ENCODE results near the gene CCDC197. TPM values are rescaled to one million over a fixed set of nuclear protein-coding genes. Genes with fewer than 3 reads are reported as not detected.

CCDC197 gene
- total and polyA plus RNA-seq, 9 donors: not detected

DNA sequence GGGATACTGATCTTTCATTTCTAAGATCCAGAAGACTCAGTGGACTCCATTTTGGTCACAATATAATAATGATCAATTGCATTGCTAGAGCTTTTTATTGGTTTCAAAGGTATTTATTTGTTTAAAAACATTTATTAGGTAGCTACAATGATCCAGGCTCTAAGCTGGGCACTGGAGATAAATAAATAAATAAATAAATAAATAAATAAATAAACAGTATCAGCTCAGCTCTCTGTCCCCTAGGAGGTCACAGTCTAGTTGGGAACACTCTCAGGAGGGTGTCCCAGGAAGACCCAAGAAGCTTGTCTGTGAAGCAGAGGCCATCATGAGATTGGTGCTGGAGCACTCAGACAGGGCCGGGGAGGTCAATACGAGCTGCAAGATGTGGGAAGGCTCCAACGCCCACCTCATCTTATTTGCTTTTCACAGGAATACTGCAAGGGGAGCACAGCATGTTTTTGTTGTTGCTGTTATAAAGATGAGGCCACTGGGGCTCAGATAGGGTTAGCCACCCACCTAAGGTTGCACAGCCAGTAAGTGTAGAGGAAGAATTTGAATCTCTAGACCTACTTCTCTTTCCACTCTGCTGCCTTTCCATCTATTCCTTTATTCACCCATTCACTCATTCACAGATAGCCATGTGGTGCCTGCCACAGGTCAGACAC lies 36.2 kb upstream of the CCDC197 start:
- Histone ChIP-seq H3K4me1 (ENCODE audit: insufficient read depth) (no peaks in the 10 kb centered on the region), H3K36me3 (no peaks in the 10 kb centered on the region), H3K27ac (no peak overlapping the region), H3K4me3 (no peak overlapping the region), H3K27me3 (no peaks in the 10 kb centered on the region), H3K9me3 (no peaks in the 10 kb centered on the region)
- TF ChIP-seq EP300 (IDR thresholded peaks at IDR 0.05) (no peak), POLR2A (IDR thresholded peaks at IDR 0.05) (no peak)
- TF ChIP-seq, protein P1, sequence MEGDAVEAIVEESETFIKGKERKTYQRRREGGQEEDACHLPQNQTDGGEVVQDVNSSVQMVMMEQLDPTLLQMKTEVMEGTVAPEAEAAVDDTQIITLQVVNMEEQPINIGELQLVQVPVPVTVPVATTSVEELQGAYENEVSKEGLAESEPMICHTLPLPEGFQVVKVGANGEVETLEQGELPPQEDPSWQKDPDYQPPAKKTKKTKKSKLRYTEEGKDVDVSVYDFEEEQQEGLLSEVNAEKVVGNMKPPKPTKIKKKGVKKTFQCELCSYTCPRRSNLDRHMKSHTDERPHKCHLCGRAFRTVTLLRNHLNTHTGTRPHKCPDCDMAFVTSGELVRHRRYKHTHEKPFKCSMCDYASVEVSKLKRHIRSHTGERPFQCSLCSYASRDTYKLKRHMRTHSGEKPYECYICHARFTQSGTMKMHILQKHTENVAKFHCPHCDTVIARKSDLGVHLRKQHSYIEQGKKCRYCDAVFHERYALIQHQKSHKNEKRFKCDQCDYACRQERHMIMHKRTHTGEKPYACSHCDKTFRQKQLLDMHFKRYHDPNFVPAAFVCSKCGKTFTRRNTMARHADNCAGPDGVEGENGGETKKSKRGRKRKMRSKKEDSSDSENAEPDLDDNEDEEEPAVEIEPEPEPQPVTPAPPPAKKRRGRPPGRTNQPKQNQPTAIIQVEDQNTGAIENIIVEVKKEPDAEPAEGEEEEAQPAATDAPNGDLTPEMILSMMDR (IDR thresholded peaks at IDR 0.05): no peak
- intact Hi-C loops (cut with DNase I): no loop called here
- 81 to 87% (median 84%) methylated on average over 3 of the region's 3 CpGs for WGBS, 3 donors
- DNase-seq: no peak

DNA sequence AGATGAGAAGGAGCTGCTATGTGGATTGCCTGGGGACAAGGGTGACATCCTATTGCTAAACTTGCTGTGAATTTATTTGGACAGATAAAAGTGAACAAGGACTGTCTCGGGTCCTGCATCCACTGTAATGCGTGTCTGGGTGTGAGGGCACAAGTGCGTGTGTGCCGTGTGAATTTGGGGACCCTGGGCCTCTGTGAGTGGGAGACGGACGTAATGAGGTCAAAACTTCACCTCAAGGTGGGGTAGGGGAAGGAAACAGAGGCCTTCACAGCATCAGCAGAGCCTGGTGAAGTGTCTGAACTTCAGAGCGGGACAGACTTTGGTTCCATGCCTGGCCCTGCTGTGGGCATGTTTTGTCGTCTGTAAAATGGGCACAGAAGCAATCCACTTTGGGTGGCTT lies 35.5 kb upstream of the CCDC197 start:
- no peak overlapping the region for H3K27ac ChIP-seq
- 92 to 94% (median 94%) methylated on average over 8 of the region's 8 CpGs for WGBS, 3 donors
- H3K27me3 ChIP-seq: no peaks in the 10 kb centered on the region
- intact Hi-C loops (cut with DNase I): no loop called here
- no peaks in the 10 kb centered on the region for H3K9me3 ChIP-seq
- no peak overlapping the region for H3K4me3 ChIP-seq
- no peak for TF ChIP-seq POLR2A (IDR thresholded peaks at IDR 0.05)
- TF ChIP-seq, protein P1 (IDR thresholded peaks at IDR 0.05): no peak
- TF ChIP-seq EP300 (IDR thresholded peaks at IDR 0.05): no peak
- DNase-seq: no peak
- H3K4me1 ChIP-seq (ENCODE audit: insufficient read depth): no peaks in the 10 kb centered on the region
- H3K36me3 ChIP-seq: no peaks in the 10 kb centered on the region

DNA sequence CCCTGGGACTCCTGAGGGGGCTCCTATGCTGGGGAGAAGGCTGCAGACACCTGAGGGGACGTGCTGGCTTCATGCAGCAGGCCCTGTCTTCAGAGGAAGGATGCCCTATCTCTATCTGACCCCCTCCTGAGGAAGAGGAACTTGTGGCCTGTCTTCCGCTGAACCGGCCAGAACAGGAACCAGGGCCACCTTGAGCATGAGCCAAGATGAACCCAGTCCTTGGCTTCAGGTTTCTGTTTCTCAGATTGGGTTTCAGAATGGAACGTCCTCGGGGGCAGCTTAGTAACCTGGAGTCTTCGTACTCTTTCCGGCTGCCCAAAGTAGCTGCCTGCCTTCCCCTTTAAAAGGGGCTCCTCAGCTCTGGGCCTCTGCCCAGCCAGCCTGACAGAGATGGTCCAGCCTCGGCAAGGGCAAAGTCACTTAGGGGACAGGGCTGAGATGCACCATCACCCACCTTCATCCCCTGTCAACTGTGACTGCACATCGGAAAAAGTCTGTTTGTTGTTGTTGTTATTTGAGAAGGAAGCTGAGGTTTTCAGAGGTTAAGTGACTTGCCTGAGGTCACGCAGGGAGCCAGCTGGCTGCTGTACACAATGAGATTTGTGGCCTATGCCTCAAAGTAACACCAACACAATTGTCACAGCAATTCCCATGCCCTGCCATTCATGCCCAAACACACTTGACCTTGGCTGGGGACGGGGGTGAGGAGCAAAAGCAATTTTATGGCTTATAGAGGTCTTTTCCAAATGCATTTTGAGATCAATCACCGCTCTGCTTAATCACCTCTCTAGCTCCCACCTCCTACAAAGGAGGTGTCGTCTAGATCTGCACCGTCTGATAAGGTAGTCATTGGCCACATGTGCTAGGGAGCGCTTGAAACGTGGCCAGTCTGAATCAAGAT lies 34.1 kb upstream of the CCDC197 start:
- H3K27me3 ChIP-seq: no peaks in the 10 kb centered on the region
- no peak overlapping the region for H3K4me3 ChIP-seq
- no peak for DNase-seq
- no peaks in the 10 kb centered on the region for H3K9me3 ChIP-seq
- no peak overlapping the region for H3K27ac ChIP-seq
- intact Hi-C loops (cut with DNase I): no loop called here
- 58 to 65% (median 63%) methylated on average over 16 of the region's 16 CpGs for WGBS, 3 donors
- no peaks in the 10 kb centered on the region for H3K36me3 ChIP-seq
- no peaks in the 10 kb centered on the region for H3K4me1 ChIP-seq (ENCODE audit: insufficient read depth)
- no peak for TF ChIP-seq EP300 (IDR thresholded peaks at IDR 0.05)
- TF ChIP-seq, protein P1 (IDR thresholded peaks at IDR 0.05): no peak

DNA sequence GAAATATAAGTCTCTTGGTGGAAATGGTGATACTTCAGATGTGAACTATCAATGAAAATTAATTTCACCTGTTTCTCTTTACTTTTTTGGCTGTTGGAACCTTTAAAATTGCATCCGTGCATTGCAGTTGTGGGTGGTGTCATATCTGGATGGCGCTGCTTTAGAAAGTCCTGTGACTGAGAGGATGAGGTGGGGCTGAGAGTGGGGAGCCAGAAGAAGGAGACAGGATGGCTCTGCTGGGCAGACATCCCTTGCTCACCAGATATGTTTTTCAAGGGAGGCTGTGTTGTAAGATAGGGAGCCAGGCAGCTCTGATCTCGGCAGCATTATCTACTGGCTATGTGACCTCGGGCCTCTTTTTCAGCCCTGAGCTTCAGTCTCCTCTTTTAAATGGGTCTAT lies 33.4 kb upstream of the CCDC197 start:
- WGBS, 3 donors: 64 to 70% (median 65%) methylated on average over 4 of the region's 4 CpGs
- Histone ChIP-seq H3K27ac (no peak overlapping the region), H3K4me1 (ENCODE audit: insufficient read depth) (no peaks in the 10 kb centered on the region)

More for the DNA sequence above, 33.4 kb upstream of the CCDC197 start:
- no peaks in the 10 kb centered on the region for H3K9me3 ChIP-seq
- no peak for DNase-seq
- no peaks in the 10 kb centered on the region for H3K27me3 ChIP-seq
- H3K36me3 ChIP-seq: no peaks in the 10 kb centered on the region
- TF ChIP-seq, protein P1 (IDR thresholded peaks at IDR 0.05): no peak
- TF ChIP-seq POLR2A (IDR thresholded peaks at IDR 0.05) (no peak), EP300 (IDR thresholded peaks at IDR 0.05) (no peak)
- intact Hi-C loops (cut with DNase I): no loop called here
- H3K4me3 ChIP-seq: no peak overlapping the region

Data from ovary (tissue), 9 donors.